HCT116 (cell line): Measurements from ENCODE around the gene EHMT1.

ENCODE experiments used
- EZH2 ChIP-seq: fragments of 200-600 bp; sonication (generic); IDR thresholded peaks from 2 replicates; pipeline ENCODE4 v1.6.1; 2017; ENCODE audit warnings: antibody characterized with exemption, mixed run types
- EZH2phosphoT487 ChIP-seq: fragments of 200-600 bp; IDR thresholded peaks from 2 replicates; pipeline ENCODE4 v1.6.1; 2018; ENCODE audit warnings: antibody characterized with exemption, borderline replicate concordance
- JUND ChIP-seq: IDR thresholded peaks from 2 replicates; pipeline ENCODE4 v1.6.1; 2012
- POLR2A ChIP-seq: IDR thresholded peaks from 2 replicates; pipeline ENCODE4 v1.7.0; 2011; ENCODE audit warnings: borderline replicate concordance; ENCODE audit not compliant: insufficient read depth, insufficient read length; ENCODE audit errors: extremely low read depth
- POLR2AphosphoS5 ChIP-seq: IDR thresholded peaks from 2 replicates; pipeline ENCODE4 v1.6.1; 2011; ENCODE audit warnings: mild to moderate bottlenecking, low read depth, low read length, moderate library complexity
- RAD21 ChIP-seq: IDR thresholded peaks from 2 replicates; pipeline ENCODE4 v1.6.1; 2012; ENCODE audit warnings: low read depth, mild to moderate bottlenecking
- SP1 ChIP-seq: IDR thresholded peaks from 2 replicates; pipeline ENCODE4 v1.6.1; 2012; ENCODE audit warnings: low read depth
- SRF ChIP-seq: IDR thresholded peaks from 2 replicates; pipeline ENCODE4 v1.6.1; 2012; ENCODE audit warnings: low read depth
- YY1 ChIP-seq: IDR thresholded peaks from 2 replicates; pipeline ENCODE4 v1.6.1; 2011; ENCODE audit warnings: low read length, low read depth, moderate library complexity, mild to moderate bottlenecking; ENCODE audit not compliant: insufficient replicate concordance; ENCODE audit errors: extremely low read depth
- ZNF274 ChIP-seq: fragments of 200-500 bp; sonication (Bioruptor generic); IDR thresholded peaks from 2 replicates; pipeline ENCODE4 v1.6.1; 2014; ENCODE audit warnings: mild to moderate bottlenecking, low read depth, low read length, inconsistent platforms
- TF ChIP-seq, protein P1 (sequence below), 3 experiments: fragments of 200-600 bp in 1 of 3; sonication (generic) in 1 of 3; IDR thresholded peaks in 2 of 3; conservative IDR thresholded peaks in 1 of 3; 2 replicates each; pipeline ENCODE4 v1.5.1; 2012 to 2017; ENCODE audit warnings: low read depth in 2 of 3, low read length in 2 of 3, antibody characterized with exemption in 1 of 3, borderline replicate concordance in 1 of 3, control low read depth in 1 of 3, mild to moderate bottlenecking in 1 of 3, mixed read lengths in 1 of 3, mixed run types in 1 of 3, moderate library complexity in 1 of 3; ENCODE audit not compliant: insufficient read depth in 1 of 3
- TF ChIP-seq, protein P2 (sequence below): IDR thresholded peaks from 2 replicates; pipeline ENCODE4 v1.6.1; 2012

DNA sequence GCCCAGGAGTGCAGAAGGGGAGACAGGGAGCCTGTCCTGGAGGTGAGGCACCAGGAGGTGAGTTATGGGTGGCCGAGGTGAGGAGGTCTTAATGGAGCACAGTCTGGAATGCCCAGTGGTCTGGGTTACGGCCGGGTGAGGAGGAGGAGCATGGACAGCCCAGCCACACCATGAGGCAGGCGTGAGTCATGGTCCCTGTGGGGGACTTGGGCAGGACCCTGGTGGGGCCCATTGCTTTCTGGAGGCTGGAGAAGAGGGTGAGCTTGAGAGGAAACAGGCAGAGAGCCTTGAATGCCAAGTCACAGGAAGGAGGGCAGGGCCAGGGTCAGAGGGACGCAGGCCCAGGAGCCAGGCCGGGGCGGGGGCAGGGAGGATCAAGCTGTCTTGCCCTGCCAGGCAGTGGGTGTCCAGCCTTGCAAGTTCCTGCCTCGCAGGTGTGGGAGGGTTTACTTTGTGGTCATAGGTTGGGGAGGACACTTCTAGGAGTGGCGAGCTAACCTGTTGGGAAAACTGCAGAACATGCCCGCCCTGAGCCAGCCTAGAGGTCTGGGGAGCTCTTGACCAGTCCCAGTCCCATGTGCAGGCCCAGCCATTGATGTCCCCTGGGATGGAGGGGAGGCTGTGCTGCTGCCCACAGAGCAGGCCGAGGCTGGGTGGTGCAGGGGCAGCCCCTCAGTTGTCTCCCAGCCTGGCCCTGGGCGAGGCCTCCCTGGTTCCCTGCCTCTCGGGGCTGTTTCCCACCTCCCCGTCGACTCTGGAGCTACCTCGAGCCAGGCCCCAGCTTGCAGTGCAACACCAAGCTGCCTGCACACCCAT lies 261.6 kb downstream of the EHMT1 start:
- TF ChIP-seq, protein P1, sequence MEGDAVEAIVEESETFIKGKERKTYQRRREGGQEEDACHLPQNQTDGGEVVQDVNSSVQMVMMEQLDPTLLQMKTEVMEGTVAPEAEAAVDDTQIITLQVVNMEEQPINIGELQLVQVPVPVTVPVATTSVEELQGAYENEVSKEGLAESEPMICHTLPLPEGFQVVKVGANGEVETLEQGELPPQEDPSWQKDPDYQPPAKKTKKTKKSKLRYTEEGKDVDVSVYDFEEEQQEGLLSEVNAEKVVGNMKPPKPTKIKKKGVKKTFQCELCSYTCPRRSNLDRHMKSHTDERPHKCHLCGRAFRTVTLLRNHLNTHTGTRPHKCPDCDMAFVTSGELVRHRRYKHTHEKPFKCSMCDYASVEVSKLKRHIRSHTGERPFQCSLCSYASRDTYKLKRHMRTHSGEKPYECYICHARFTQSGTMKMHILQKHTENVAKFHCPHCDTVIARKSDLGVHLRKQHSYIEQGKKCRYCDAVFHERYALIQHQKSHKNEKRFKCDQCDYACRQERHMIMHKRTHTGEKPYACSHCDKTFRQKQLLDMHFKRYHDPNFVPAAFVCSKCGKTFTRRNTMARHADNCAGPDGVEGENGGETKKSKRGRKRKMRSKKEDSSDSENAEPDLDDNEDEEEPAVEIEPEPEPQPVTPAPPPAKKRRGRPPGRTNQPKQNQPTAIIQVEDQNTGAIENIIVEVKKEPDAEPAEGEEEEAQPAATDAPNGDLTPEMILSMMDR (IDR thresholded peaks at IDR 0.05 in 2 of 3, conservative IDR thresholded peaks at IDR 0.05 in 1 of 3; ENCODE audit: borderline replicate concordance in 1 of 3, insufficient read depth in 1 of 3, low read depth in 2 of 3, low read length in 2 of 3) = no peak
- TF ChIP-seq POLR2A (no peak), YY1 (no peak), EZH2 (no peak), JUND (no peak), POLR2AphosphoS5 (no peak), EZH2phosphoT487 (no peak), SP1 (no peak), RAD21 (no peak), ZNF274 (no peak), SRF (no peak)
- TF ChIP-seq, protein P2, sequence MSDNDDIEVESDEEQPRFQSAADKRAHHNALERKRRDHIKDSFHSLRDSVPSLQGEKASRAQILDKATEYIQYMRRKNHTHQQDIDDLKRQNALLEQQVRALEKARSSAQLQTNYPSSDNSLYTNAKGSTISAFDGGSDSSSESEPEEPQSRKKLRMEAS = no peak
